Gastroesophageal sphincter (tissue), 4 donors: ENCODE measurements around the gene TMA7. TPM values are rescaled to one million over a fixed set of nuclear protein-coding genes. Genes with fewer than 3 reads are reported as not detected.

Experiments used
- ATAC-seq: fragments of 150-250 bp; one replicate; pipeline ENCODE4 v1.9.1; 2016; ENCODE audit warnings: mild to moderate bottlenecking, moderate library complexity
- H3K27ac ChIP-seq, 4 donors: fragments of 200-600 bp; sonication (generic) in 3 of 4; 1 replicate in 3 of 4; 2 replicates in 1 of 4; pipeline ENCODE4 v1.5.1; 2016 to 2019
- H3K27me3 ChIP-seq: fragments of 200-600 bp; sonication (generic); one replicate; pipeline ENCODE4 v1.5.1; 2019
- H3K36me3 ChIP-seq, 2 donors: fragments of 200-600 bp; sonication (generic); one replicate each; pipeline ENCODE4 v1.5.1; 2019; ENCODE audit warnings: control low read depth in 1 of 2
- H3K4me1 ChIP-seq, 3 donors: fragments of 200-600 bp; sonication (generic); 1 replicate in 2 of 3; 2 replicates in 1 of 3; pipeline ENCODE4 v1.5.1; 2016 to 2019; ENCODE audit warnings: control low read depth in 2 of 3
- H3K4me3 ChIP-seq, 2 donors: fragments of 200-600 bp; sonication (generic); one replicate each; pipeline ENCODE4 v1.5.1; 2019; ENCODE audit warnings: mild to moderate bottlenecking in 1 of 2, moderate library complexity in 1 of 2
- H3K9me3 ChIP-seq, 3 donors: fragments of 200-600 bp; sonication (generic); one replicate each; pipeline ENCODE4 v1.5.1; 2017 to 2019; ENCODE audit warnings: control low read depth in 2 of 3
- EP300 ChIP-seq: sonication (generic); formaldehyde crosslinking; IDR thresholded peaks from one replicate; pipeline ENCODE4 v1.6.1; 2017; ENCODE audit warnings: antibody characterized with exemption, mild to moderate bottlenecking
- POLR2A ChIP-seq, 2 donors: fragments of 450-650 bp; IDR thresholded peaks; one replicate each; pipeline ENCODE4 v1.6.1; 2017; ENCODE audit warnings: antibody characterized with exemption in 2 of 2, mild to moderate bottlenecking in 2 of 2, moderate library complexity in 1 of 2
- POLR2AphosphoS5 ChIP-seq: sonication (generic); formaldehyde crosslinking; IDR thresholded peaks from one replicate; pipeline ENCODE4 v1.6.1; 2017; ENCODE audit warnings: antibody characterized with exemption
- WGBS, 2 donors: methylation state at CpG; one replicate each; pipeline ENCODE4 v1.1.5; 2018; ENCODE audit warnings: low coverage in 1 of 2; 5-methylcytosine and 5-hydroxymethylcytosine counted together
- total RNA-seq, 4 donors: library from RNA; depleted of rRNA; stranded (reverse); fragments of >200 nt; gene quantifications; one replicate each; pipeline ENCODE4 v1.1.0, GENCODE V29; 2016
- TF ChIP-seq, protein P1 (sequence below), 4 experiments: fragments of 200-600 bp in 2 of 4; fragments of 450-650 bp in 2 of 4; sonication (generic) in 1 of 4; IDR thresholded peaks; one replicate each; pipeline ENCODE4 v1.5.1; 2017 to 2019; ENCODE audit warnings: antibody characterized with exemption in 4 of 4, mild to moderate bottlenecking in 2 of 4, moderate library complexity in 2 of 4

TMA7 gene
- total RNA-seq, 4 donors from 2014 or later: 200 to 329 (median 260) TPM

DNA sequence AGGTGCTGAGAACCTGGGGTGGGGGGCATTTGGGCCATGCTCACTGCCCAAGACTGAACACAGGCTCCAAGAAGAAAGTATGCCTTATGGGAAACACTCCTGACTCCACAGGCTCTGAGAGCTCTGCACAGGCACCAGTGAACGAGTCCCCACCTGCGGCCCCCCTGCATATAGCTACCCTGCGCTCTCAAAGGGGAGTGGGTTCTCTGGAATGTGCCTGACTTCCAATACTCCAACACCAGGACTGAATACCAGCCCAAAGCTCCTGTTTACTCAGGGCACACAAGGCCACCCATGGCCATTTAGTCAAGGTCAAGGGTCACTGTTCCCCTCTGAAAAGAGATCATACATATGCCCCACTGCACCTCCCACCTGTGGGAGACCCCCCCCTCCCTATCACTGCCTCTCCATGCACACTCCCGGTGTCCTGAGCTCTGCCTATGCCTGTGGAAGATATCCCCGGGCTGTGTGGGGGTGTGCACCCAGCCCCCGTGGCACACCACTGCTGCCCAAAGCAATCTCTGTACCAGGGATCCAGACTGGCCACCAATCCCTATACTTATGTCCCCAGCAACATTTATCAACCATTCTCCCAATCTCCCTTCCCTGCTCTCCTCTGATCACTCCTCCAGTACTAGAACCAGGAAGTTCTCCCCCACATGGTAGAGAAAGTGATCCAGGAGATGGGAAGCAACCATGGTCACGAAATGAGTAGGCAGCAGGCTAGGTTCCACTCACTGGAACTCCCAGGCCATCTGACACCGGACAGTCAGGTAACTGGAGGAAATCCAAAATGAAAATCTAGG, 8.6 kb upstream of the TMA7 start:
- H3K4me1 ChIP-seq: peaks cover 6 to 78% (median 35%) of the 10 kb centered on the region in 3 donors
- 69% methylated on average over 5 of the region's 8 CpGs; no CpG with 5 or more reads in 1 of the 2 donors for WGBS, 2 donors
- no peak overlapping the region for H3K4me3 ChIP-seq
- ATAC-seq: no peak
- no peaks in the 10 kb centered on the region for H3K27me3 ChIP-seq
- H3K9me3 ChIP-seq: no peaks in the 10 kb centered on the region
- H3K27ac ChIP-seq: peak overlapping the region; percentile 88 to 99 (median 97)
- TF ChIP-seq POLR2A (IDR thresholded peaks at IDR 0.05) (no peak), POLR2AphosphoS5 (no peak), EP300 (no peak)
- TF ChIP-seq, protein P1, sequence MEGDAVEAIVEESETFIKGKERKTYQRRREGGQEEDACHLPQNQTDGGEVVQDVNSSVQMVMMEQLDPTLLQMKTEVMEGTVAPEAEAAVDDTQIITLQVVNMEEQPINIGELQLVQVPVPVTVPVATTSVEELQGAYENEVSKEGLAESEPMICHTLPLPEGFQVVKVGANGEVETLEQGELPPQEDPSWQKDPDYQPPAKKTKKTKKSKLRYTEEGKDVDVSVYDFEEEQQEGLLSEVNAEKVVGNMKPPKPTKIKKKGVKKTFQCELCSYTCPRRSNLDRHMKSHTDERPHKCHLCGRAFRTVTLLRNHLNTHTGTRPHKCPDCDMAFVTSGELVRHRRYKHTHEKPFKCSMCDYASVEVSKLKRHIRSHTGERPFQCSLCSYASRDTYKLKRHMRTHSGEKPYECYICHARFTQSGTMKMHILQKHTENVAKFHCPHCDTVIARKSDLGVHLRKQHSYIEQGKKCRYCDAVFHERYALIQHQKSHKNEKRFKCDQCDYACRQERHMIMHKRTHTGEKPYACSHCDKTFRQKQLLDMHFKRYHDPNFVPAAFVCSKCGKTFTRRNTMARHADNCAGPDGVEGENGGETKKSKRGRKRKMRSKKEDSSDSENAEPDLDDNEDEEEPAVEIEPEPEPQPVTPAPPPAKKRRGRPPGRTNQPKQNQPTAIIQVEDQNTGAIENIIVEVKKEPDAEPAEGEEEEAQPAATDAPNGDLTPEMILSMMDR (IDR thresholded peaks at IDR 0.05): no peak
- H3K36me3 ChIP-seq: peaks cover 0 to 13% of the 10 kb centered on the region in 2 donors

DNA sequence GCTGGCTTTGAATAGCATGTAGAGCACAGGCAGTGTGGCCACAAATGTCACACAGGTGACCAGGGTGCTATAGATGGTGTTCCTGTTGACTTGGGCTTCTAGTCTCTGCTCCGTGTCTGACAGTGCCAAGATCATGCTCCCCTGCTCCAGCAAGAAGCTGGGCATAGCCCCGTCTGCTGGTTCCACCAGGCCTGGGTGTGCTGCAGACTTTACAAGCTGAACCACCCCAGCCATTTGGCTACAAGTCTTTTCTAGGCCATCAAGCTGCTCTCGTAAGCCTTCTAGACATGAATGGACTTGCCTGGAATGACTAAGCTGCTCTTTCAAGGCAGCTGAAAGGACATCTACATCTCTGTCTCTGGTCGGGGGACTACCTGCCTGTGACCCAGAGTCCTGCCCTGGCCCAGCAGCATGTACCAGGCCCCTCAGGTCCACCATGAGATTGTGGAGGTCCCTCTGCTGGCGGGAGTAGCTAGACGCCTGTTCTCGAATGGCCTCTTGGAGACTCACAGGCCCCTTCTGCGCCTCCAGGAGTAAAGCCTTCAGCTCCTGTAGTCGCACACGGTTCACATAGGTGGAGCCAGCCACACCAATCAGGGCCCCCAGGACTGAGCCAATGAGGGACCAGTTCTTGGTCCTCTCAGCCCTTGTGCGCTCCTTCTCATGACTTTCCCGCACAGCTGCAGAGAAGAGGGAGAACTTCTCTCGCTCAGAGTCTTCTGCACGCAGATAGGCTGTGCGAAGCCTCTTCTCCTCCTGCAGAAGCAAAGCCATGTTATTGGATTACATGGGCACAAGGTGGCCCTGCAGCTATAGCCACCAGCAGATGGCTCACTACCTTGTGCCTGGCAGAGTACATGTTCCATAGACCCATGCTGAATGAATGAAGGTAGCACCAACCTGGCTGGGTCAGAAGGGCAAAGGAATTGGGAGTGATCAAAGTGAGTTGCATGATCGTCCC, 7.4 kb upstream of the TMA7 start:
- Histone ChIP-seq H3K36me3 (peaks cover 0 to 13% of the 10 kb centered on the region in 2 donors), H3K4me1 (peaks cover 6 to 67% (median 31%) of the 10 kb centered on the region in 3 donors), H3K27ac (peak overlapping the region in 3 of 4 donors; percentile 86 to 99 (median 98)), H3K27me3 (no peaks in the 10 kb centered on the region), H3K4me3 (peak overlapping the region in 1 of 2 donors; percentile 15), H3K9me3 (no peaks in the 10 kb centered on the region)
- TF ChIP-seq POLR2A (IDR thresholded peaks at IDR 0.05) (no peak), EP300 (no peak), POLR2AphosphoS5 (no peak)
- TF ChIP-seq, protein P1 (IDR thresholded peaks at IDR 0.05): no peak
- no peak for ATAC-seq
- WGBS, 2 donors: 80 to 86% methylated on average over 1 of the region's 16 CpGs

DNA sequence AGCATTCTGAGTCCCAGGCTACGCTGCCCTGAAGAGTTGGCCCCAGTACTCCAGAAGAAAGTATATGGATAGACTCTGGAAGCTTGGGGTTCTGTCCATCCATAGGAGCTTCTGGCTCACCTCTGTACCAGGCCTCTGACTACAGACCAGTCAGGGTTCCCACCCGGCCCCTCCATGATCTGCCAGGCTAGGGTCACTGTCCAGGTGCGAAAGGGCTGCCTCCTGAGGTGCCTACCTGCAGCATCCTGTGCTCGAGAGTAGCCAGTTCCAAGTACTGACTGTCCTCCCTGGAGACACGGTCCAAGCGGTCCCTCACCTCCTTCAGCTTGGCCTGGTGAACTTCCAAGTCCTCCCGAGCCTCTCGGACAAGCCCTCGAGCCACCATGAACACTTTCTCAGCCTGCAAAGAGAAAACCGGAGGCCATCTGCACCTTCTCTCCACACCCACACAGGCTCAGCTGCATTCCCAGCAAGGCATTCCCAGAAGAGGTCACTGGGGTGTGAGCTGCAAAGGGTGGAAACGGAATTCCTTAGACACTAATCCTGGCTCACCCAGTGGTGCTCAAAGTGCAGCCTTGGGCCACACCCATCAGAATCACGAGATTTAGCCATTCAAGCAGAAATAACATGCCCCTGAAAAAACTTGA, 6.5 kb upstream of the TMA7 start:
- ATAC-seq: peak; percentile 43
- 35 to 40% methylated on average over 1 to 9 of the region's 12 CpGs for WGBS, 2 donors
- peak overlapping the region in 1 of 2 donors; percentile 15 for H3K4me3 ChIP-seq
- H3K27ac ChIP-seq: peak overlapping the region; percentile 69 to 99 (median 92)
- peaks cover 0 to 13% of the 10 kb centered on the region in 2 donors for H3K36me3 ChIP-seq
- H3K27me3 ChIP-seq: no peaks in the 10 kb centered on the region
- no peaks in the 10 kb centered on the region for H3K9me3 ChIP-seq
- TF ChIP-seq, protein P1 (IDR thresholded peaks at IDR 0.05): no peak
- TF ChIP-seq POLR2AphosphoS5 (peak; percentile 67), POLR2A (IDR thresholded peaks at IDR 0.05) (no peak), EP300 (no peak)
- H3K4me1 ChIP-seq: peaks cover 6 to 58% (median 28%) of the 10 kb centered on the region in 3 donors

DNA sequence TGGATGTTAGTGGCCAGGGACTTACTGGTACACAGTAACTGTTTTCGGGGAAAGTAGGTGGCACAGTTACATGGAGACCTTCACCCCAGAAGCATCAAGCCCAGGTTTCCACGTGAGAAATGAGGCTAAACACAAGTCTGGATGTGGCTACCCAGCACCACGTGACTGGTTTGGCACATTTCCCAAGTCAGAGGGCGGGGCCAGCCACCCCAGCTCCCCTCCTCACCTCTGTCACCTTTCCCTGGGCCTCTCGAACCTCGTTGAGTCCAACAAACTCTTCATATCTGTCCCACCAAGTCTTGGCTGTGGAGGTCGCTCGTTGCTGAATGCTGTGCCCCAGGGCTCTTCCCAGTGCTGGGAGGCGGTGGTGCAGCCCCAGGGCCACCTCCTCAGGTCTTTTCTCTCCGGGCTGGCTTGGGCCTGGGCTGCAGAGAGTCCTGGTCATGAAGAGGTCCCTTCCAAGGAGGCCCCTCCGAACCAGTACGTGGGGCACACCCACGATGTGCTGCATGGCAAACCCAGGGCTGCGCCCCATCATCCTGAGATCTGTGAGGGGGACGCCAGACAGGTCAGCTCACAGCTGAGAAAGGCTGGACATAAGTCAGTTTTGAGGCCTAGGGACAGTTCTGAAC, 5.3 kb upstream of the TMA7 start:
- H3K4me1 ChIP-seq: peaks cover 6 to 66% (median 31%) of the 10 kb centered on the region in 3 donors
- H3K27ac ChIP-seq: peak overlapping the region; percentile 69 to 99 (median 92)
- ATAC-seq: no peak
- no peaks in the 10 kb centered on the region for H3K9me3 ChIP-seq
- 30 to 40% methylated on average over 2 to 7 of the region's 15 CpGs for WGBS, 2 donors
- TF ChIP-seq, protein P1 (IDR thresholded peaks at IDR 0.05): no peak
- TF ChIP-seq POLR2A (IDR thresholded peaks at IDR 0.05): no peak
- no peak for TF ChIP-seq EP300
- TF ChIP-seq POLR2AphosphoS5: no peak
- H3K27me3 ChIP-seq: no peaks in the 10 kb centered on the region
- H3K36me3 ChIP-seq: peaks cover 0 to 13% of the 10 kb centered on the region in 2 donors
- H3K4me3 ChIP-seq: no peak overlapping the region
